ENCODE data around the gene ST6GAL1. TPM values are rescaled to one million over a fixed set of nuclear protein-coding genes. Genes with fewer than 3 reads are reported as not detected.
"Not testable (repeated sequence)": the region's sequence is repeated elsewhere in the genome, so short reads cannot be mapped to it uniquely, and the experiment has no call there.

ST6GAL1 gene
- total and polyA plus RNA-seq, 7 donors, result 5.4 to 60.5 (median 10.0) TPM

- no peak overlapping the region for H3K27ac ChIP-seq
- no peaks in the 10 kb centered on the region for H3K4me1 ChIP-seq
- TF ChIP-seq POLR2A (IDR thresholded peaks at IDR 0.05), result no peak
- no peaks in the 10 kb centered on the region for H3K9me3 ChIP-seq
- DNase-seq, result no peak
- H3K36me3 ChIP-seq, result no peaks in the 10 kb centered on the region
- WGBS, 2 donors, result 76 to 88% methylated on average over 5 of the region's 5 CpGs
- no peak overlapping the region for H3K4me3 ChIP-seq
- H3K27me3 ChIP-seq, result no peaks in the 10 kb centered on the region
- intact Hi-C loops (cut with DNase I), result no loop called here
Measured at GRCh38 chr3:186895406-186895805, 34.9 kb upstream of the ST6GAL1 start.

- Histone ChIP-seq H3K27ac (no peak overlapping the region), H3K36me3 (no peaks in the 10 kb centered on the region), H3K9me3 (no peaks in the 10 kb centered on the region), H3K4me3 (no peak overlapping the region), H3K27me3 (no peaks in the 10 kb centered on the region), H3K4me1 (no peaks in the 10 kb centered on the region)
- DNase-seq, result no peak
- WGBS, 2 donors, result 90 to 97% methylated on average over 4 of the region's 4 CpGs
- TF ChIP-seq EP300 (IDR thresholded peaks at IDR 0.05), result no peak
- TF ChIP-seq, protein P1, sequence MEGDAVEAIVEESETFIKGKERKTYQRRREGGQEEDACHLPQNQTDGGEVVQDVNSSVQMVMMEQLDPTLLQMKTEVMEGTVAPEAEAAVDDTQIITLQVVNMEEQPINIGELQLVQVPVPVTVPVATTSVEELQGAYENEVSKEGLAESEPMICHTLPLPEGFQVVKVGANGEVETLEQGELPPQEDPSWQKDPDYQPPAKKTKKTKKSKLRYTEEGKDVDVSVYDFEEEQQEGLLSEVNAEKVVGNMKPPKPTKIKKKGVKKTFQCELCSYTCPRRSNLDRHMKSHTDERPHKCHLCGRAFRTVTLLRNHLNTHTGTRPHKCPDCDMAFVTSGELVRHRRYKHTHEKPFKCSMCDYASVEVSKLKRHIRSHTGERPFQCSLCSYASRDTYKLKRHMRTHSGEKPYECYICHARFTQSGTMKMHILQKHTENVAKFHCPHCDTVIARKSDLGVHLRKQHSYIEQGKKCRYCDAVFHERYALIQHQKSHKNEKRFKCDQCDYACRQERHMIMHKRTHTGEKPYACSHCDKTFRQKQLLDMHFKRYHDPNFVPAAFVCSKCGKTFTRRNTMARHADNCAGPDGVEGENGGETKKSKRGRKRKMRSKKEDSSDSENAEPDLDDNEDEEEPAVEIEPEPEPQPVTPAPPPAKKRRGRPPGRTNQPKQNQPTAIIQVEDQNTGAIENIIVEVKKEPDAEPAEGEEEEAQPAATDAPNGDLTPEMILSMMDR (IDR thresholded peaks at IDR 0.05), result no peak
- TF ChIP-seq POLR2A (IDR thresholded peaks at IDR 0.05), result no peak
- TF ChIP-seq POLR2AphosphoS5 (IDR thresholded peaks at IDR 0.05), result no peak
- intact Hi-C loops (cut with DNase I), result no loop called here
Measured at GRCh38 chr3:186896006-186896405, 34.3 kb upstream of the ST6GAL1 start.

- H3K27me3 ChIP-seq, result no peaks in the 10 kb centered on the region
- H3K27ac ChIP-seq, result no peak overlapping the region
- no peak overlapping the region for H3K4me3 ChIP-seq
- H3K4me1 ChIP-seq, result no peaks in the 10 kb centered on the region
- no peaks in the 10 kb centered on the region for H3K9me3 ChIP-seq
- intact Hi-C loops (cut with DNase I), result no loop called here
- DNase-seq, result no peak
- TF ChIP-seq EP300 (IDR thresholded peaks at IDR 0.05), result no peak
- no peak for TF ChIP-seq POLR2AphosphoS5 (IDR thresholded peaks at IDR 0.05)
- no peak for TF ChIP-seq POLR2A (IDR thresholded peaks at IDR 0.05)
- no peaks in the 10 kb centered on the region for H3K36me3 ChIP-seq
- 80 to 85% methylated on average over 4 of the region's 4 CpGs for WGBS, 2 donors
Measured at GRCh38 chr3:186896875-186897274, 33.5 kb upstream of the ST6GAL1 start.

GRCh38 chr3:186901135-186901734 lies 29.1 kb upstream of the ST6GAL1 start:
- intact Hi-C loops (cut with DNase I), result no loop called here
- H3K4me1 ChIP-seq, result no peaks in the 10 kb centered on the region
- DNase-seq, result no peak
- no peaks in the 10 kb centered on the region for H3K27me3 ChIP-seq
- H3K27ac ChIP-seq, result no peak overlapping the region
- H3K4me3 ChIP-seq, result no peak overlapping the region
- 81 to 83% methylated on average over 1 of the region's 1 CpG for WGBS, 2 donors
- H3K9me3 ChIP-seq, result no peaks in the 10 kb centered on the region
- H3K36me3 ChIP-seq, result no peaks in the 10 kb centered on the region
- TF ChIP-seq POLR2AphosphoS5 (IDR thresholded peaks at IDR 0.05), result no peak
- TF ChIP-seq EP300 (IDR thresholded peaks at IDR 0.05), result no peak
- TF ChIP-seq, protein P1 (IDR thresholded peaks at IDR 0.05), result no peak
- TF ChIP-seq POLR2A (IDR thresholded peaks at IDR 0.05), result no peak

GRCh38 chr3:186902154-186902553 lies 28.2 kb upstream of the ST6GAL1 start:
- Histone ChIP-seq H3K9me3 (no peaks in the 10 kb centered on the region), H3K4me3 (no peak overlapping the region), H3K27ac (no peak overlapping the region), H3K27me3 (no peaks in the 10 kb centered on the region), H3K36me3 (no peaks in the 10 kb centered on the region), H3K4me1 (no peaks in the 10 kb centered on the region)
- DNase-seq, result no peak
- intact Hi-C loops (cut with DNase I), result no loop called here
- TF ChIP-seq POLR2AphosphoS5 (IDR thresholded peaks at IDR 0.05) (no peak), POLR2A (IDR thresholded peaks at IDR 0.05) (no peak), EP300 (IDR thresholded peaks at IDR 0.05) (no peak)
- TF ChIP-seq, protein P1 (IDR thresholded peaks at IDR 0.05), result no peak
- 75 to 77% methylated on average over 3 of the region's 3 CpGs for WGBS, 2 donors

DNA sequence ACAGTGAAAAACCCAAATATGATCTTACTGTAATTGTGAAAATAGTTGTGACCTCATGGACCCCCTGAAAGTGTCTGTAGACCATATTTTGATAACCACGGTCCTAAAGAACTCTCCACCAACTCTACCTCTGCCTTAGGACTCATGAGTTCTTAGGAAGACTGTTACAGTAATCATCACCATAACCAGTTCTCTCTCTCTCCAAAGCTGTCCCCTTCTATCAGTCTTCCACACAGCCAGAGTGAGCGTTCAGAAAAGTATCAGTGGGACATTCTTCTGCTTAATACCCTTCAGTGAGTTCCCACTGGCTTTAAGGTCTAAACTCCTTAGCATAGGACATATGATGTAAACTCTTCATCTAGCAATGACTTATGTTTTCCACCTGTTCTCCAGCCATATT lies 27.6 kb upstream of the ST6GAL1 start:
- Histone ChIP-seq H3K4me3 (no peak overlapping the region), H3K36me3 (no peaks in the 10 kb centered on the region), H3K27ac (no peak overlapping the region), H3K27me3 (no peaks in the 10 kb centered on the region), H3K4me1 (no peaks in the 10 kb centered on the region), H3K9me3 (no peaks in the 10 kb centered on the region)
- TF ChIP-seq POLR2A (IDR thresholded peaks at IDR 0.05), result no peak
- TF ChIP-seq POLR2AphosphoS5 (IDR thresholded peaks at IDR 0.05), result no peak
- no peak for TF ChIP-seq EP300 (IDR thresholded peaks at IDR 0.05)
- TF ChIP-seq, protein P1 (IDR thresholded peaks at IDR 0.05), result no peak
- no peak for DNase-seq
- intact Hi-C loops (cut with DNase I), result no loop called here
- WGBS, 2 donors, result 93 to 96% methylated on average over 2 of the region's 2 CpGs

GRCh38 chr3:186903676-186904075 lies 26.6 kb upstream of the ST6GAL1 start:
- DNase-seq; intact Hi-C loops (cut with DNase I); H3K4me3 ChIP-seq; H3K27ac ChIP-seq; H3K4me1 ChIP-seq; H3K36me3 ChIP-seq; H3K9me3 ChIP-seq; H3K27me3 ChIP-seq: not testable (repeated sequence)
- WGBS, 2 donors, result 76 to 93% methylated on average over 2 of the region's 2 CpGs

GRCh38 chr3:186907075-186907474 lies 23.3 kb upstream of the ST6GAL1 start:
- H3K4me3 ChIP-seq; intact Hi-C loops (cut with DNase I); H3K27ac ChIP-seq; H3K4me1 ChIP-seq; H3K9me3 ChIP-seq; H3K27me3 ChIP-seq; DNase-seq; H3K36me3 ChIP-seq: not testable (repeated sequence)
- WGBS, 2 donors, result 35 to 87% methylated on average over 3 of the region's 3 CpGs
